Uterus (tissue), 2 donors: Measurements from ENCODE around the gene SCG5.
"Not testable (repeated sequence)": the region's sequence is repeated elsewhere in the genome, so short reads cannot be mapped to it uniquely, and the experiment has no call there.

Experiments
- CTCF ChIP-seq, 4 experiments: fragments of 200-600 bp in 2 of 4; fragments of 450-650 bp in 2 of 4; sonication (generic) in 2 of 4; IDR thresholded peaks; one replicate each; pipeline ENCODE4 v1.5.1; 2016 to 2019; ENCODE audit warnings: antibody characterized with exemption in 4 of 4, mild to moderate bottlenecking in 2 of 4, moderate library complexity in 1 of 4
- POLR2A ChIP-seq, 2 donors: fragments of 450-650 bp; IDR thresholded peaks; one replicate each; pipeline ENCODE4 v1.6.1; 2016; ENCODE audit warnings: antibody characterized with exemption in 2 of 2, mild to moderate bottlenecking in 1 of 2, moderate library complexity in 1 of 2

- not testable (repeated sequence) for TF ChIP-seq CTCF, POLR2A (IDR thresholded peaks at IDR 0.05)
Measured at GRCh38 chr15:32593151-32593550, 48.4 kb upstream of the SCG5 start, which contains the start of gene GOLGA8N.
